Stomach (tissue), 4 donors: ENCODE measurements around the gene C10orf71.

Source experiments
- CTCF ChIP-seq, 7 experiments: fragments of 450-650 bp in 4 of 7; fragments of 200-600 bp in 3 of 7; sonication (generic) in 3 of 7; IDR thresholded peaks; one replicate each; pipeline ENCODE4 v1.5.1; 2016 to 2019; ENCODE audit warnings: antibody characterized with exemption in 7 of 7, control low read depth in 2 of 7, mild to moderate bottlenecking in 1 of 7
- EP300 ChIP-seq: sonication (generic); formaldehyde crosslinking; IDR thresholded peaks from one replicate; pipeline ENCODE4 v1.6.1; 2017; ENCODE audit warnings: antibody characterized with exemption

- TF ChIP-seq CTCF (IDR thresholded peaks at IDR 0.05): no peak
- TF ChIP-seq EP300: no peak
Observed at GRCh38 chr10:49263591-49263990, 35.4 kb upstream of the C10orf71 start.
